HG03159 (cell line): ENCODE data around the gene RUFY3.
"Not testable (repeated sequence)": the region's sequence is repeated elsewhere in the genome, so short reads cannot be mapped to it uniquely, and the experiment has no call there.

Source experiments
- ATAC-seq: cut with Tn5 transposase; IDR thresholded peaks from one replicate; pipeline ENCODE4 v1.9.1; 2021; ENCODE audit warnings: mild to moderate bottlenecking, moderate library complexity; ENCODE audit not compliant: unreplicated experiment

RUFY3 gene

DNA sequence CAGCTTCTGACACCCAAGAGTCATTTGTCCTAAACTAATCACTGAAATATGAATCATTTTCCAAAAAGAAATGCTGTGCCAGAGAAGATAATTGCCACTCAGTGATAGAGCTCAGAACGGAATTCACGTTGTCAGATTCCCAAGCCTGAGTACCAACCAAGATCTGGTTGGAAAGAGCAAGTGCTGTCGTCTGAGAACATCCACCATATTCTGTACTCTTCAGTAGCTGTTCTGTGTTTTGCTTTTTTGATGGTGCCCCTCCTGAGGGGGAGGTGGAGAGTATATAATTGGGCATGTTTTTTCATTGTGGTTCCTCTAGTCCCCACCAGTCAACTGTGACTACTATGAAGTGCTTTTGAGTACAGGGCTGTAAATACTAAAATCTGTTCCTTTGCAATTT lies 13.2 kb downstream of the RUFY3 start:
- ATAC-seq = no peak

DNA sequence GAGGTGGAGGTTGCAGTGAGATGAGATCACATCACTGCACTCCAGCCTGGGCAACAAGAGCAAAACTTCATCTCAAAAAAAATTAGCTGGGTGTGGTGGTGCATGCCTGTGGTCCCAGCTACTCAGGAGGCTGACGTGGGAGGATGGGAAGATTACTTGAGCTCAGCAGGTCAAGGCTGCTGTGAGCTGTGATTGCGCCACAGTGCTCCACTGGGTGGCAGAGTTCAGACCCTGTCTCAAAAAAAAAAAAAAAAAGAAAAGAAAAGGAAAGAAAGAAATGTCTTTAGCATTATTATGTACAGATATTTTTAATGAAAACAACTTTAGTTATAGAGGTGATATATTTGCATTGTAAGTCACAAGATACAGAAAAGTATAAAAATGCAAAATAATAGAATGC lies 14.2 kb downstream of the RUFY3 start:
- ATAC-seq = not testable (repeated sequence)

DNA sequence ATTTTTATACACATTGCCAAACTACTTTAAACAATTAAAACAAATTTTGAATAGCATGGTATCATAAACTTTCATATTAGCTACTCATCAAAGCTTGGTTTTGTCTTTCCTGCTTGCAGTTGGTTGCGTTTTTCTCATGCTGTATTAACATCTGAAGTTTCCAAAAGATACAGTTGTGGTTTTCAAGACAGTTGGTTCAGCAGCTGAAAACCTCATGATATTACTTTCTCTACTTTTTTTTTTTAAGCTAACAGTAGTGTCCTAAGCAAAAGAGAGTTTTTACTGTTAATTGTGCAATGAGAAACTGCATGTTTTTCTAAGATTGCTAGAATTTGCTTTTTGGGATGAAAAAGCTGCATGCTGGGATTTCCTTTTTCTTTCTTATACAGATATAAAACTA lies 15.2 kb downstream of the RUFY3 start:
- ATAC-seq = no peak

DNA sequence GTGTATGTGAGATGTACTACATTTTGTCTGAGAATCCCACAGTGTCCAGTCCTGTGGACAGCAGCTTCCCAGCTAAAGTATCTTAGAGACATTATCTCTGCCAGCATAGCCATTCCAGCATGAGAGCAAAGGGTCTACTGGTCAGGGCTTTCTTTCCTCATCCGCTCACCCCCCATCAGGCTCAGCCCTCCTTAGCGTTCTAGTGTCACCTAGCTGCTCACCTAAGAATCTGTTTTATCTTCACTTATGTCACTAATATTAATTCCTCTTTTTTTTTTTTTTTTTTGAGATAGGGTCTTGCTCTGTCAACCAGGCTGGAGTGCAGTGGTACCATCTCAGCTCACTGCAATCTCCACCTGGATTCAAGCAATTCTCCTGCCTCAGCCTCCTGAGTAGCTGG lies 15.6 kb downstream of the RUFY3 start:
- ATAC-seq = no peak

DNA sequence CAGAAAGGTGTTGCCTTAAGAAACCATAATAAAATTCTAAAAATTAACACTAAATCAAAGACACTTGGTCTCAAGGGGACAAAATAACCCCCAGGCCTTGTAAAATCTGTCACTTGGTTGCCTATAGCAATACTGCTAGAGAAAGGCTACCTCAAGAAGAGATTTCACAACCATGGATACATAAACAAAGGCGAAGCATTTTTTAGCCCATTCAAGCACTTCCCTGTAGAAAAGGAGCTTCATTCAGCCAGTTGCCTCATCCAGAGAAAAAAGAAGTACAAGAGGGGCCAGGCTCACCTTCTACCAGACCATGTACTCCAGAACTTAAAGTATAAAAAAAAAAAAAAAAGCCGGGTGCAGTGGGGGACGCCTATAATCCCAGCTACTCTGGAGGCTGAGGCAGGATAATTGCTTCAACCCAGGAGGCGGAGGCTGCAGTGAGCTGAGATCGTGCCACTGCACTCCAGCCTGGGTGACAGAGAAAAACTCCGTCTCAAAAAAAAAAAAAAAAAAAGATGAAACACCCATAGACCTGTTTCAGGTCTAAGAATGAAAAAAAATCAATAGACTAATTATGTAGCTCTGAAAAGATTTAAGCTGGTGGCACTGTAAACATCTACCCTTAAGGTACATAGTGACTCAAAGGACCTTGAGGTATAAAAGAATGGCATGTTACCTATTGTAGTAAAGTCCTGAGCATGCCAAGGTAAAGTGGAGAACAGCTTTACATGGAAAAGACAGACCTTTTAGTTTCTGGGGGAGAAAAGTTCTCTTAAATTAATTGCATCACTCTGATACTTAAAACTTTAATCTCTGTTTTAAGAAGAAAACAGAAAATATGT lies 18.0 kb downstream of the RUFY3 start:
- no peak for ATAC-seq

DNA sequence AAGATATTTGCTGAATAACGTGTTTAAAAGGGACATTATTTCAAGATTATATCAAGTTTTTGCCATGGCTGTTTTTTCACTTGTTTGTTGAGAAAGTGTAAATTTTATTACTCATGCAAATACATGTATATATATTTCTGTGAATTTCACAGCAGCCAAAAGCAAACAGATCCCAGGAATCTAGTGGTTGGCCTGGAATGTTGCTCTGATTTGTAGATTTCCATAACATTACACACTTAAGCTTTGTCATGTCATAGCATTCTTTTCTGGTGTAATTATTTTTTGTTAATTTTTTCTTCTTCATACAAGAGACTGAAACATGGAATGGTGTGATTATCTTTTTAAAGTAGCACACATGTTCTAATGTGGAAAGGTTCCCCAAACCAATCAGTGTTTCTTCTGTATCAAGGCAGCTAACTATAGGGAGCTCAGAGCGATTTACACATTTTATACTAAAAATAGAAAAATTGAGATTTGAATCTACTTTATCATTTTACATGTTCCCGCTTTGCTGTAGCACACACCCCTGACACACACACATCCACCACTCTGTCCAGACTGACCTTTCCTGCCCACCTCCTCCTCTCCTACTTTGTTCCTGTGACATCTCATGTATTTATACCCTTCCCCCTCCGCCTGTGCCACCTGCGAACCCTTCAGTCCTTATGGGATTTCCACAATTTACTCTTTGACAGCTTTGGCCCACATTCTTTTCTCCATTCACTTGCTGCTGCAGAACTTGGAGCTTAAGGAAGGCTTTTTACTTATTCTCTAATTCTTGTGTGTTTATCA lies 20.3 kb downstream of the RUFY3 start:
- ATAC-seq = no peak

DNA sequence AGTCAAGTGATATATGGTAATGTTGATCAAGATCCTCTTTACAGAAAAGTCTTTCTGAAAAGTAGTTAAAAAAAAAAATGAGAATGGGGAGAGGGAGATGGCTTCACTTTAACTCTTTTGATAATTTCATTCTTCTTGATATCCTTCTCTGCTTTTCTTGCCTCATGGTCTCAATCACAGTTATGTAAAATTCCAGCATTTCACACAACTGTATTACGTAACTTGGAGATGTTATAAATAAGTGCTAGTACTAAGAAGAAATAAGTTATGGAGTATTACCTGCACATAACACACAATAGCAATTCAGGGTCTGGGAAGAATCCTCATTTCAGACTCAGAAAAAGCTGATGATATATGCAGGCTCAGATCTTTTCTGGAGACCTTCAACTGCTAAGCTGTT lies 22.0 kb downstream of the RUFY3 start:
- ATAC-seq = no peak

DNA sequence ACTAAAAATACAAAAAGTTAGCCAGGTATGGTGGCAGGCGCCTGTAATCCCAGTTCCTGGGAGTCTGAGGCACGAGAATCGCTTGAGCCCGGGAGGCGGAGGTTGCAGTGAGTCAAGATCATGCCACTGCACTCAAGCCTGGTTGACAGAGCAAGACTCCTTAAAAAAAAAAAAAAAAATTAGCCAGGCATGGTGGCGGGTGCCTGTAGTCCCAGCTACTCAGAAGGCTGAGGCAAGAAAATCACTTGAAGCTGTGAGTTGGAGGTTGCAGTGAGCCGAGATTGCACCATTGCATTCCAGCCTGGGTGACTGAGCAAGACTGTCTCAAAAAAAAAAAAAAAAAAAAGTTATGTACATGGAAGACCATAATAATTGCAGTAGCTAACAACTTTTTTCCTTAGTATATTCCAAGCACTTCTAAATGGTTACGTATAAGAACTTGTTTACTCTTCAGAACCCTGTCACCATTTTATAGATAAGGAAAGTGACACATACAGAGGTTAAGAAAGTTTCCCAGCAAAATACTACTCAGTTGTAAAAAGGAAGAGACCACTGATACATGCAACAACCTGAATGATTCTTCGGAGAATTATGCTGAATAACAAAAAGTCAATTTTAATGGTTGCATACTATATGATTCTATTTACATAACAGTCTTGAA lies 24.5 kb downstream of the RUFY3 start:
- ATAC-seq = no peak

DNA sequence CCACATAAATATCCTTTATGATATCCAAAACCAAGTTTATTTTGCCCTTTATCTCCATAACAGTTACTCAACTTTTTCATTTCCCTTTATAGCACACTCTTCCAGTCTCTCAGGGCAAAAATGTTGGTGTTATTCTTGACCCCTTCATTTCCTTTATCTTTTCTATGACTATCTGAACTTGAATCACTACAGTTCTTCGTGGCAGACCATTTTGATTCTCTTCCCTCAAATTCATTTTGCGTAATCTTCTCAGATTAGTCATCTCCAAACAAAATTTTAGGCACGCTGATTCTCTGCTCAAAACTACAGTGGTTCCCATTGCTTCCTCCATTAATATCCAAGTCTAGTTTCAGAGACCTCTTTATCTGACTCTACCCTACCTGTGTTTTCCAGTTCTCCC lies 26.1 kb downstream of the RUFY3 start:
- no peak for ATAC-seq

DNA sequence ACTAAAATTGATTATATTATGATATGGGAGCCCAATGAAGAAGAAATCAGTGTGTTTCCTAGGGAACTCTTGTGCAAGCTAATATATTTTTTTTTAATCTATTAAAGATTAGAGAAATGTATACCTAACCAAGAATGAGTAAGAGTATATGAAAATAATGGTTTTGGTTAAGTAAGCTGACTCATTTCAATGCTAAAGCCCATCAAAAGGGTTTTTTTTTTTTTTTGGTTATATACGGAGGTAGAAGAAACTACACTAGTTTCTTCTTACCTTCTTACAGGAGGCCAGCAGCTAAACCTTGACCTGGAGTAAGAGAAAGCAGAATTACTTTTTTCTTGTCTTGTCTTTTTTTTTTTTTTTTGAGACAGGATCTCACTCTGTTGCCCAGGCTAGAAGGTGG lies 27.5 kb downstream of the RUFY3 start:
- ATAC-seq = peak; percentile 80

DNA sequence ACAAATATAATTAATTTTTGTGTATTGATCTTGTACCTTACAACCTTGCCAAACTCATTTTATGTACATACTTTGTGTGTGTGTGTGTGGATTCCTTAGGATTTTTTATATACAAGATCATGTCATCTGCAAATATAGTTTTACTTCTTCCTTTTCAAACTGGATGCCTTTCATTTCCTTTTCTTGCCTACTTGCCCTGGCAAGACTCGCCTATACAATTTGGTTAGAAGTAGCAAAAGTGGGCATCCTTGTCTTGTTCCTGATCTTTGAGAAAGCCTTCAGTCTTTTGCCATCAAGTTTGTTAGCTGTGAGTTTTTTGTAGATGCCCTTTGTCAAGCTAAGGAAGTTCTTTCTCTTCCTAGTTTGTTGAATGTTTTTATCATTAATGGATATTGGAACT lies 30.5 kb downstream of the RUFY3 start:
- ATAC-seq = no peak

DNA sequence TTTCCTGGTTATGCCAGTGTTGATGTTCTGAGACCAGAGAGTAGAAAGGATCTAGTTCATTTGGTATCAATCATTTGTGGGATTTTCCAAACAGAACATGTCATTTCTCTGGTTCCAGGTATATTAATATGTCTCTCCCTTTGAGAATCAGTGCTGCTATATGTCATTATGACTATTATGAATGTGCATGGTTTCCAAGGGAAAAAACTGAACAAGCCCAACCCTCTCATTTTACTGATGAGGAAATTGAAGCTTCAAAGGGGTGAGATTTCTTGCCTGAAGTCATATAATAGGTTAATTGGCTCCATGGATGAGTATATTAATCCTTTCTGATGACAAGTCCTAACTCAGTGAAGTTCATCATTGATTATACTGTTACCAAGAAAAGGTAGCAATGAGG lies 31.9 kb downstream of the RUFY3 start:
- ATAC-seq = no peak

DNA sequence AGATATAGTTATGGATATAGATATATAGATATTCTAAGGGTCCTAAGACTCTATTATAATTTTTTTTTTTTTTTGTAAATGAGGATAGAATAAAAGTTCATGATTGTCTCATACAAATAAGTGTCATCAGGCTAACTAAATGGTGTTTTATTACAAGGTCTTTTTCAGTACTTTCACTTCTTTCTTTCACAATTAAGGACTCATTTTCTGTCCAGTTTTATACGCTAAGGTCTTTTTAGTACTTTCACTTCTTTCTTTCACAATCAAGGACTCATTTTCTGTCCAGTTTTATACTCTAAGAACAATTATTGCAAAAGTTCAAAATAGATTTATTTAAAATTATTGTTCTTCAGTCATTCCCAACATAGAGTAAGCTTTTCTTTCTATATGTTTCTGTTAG lies 32.7 kb downstream of the RUFY3 start:
- ATAC-seq = peak; percentile 73

DNA sequence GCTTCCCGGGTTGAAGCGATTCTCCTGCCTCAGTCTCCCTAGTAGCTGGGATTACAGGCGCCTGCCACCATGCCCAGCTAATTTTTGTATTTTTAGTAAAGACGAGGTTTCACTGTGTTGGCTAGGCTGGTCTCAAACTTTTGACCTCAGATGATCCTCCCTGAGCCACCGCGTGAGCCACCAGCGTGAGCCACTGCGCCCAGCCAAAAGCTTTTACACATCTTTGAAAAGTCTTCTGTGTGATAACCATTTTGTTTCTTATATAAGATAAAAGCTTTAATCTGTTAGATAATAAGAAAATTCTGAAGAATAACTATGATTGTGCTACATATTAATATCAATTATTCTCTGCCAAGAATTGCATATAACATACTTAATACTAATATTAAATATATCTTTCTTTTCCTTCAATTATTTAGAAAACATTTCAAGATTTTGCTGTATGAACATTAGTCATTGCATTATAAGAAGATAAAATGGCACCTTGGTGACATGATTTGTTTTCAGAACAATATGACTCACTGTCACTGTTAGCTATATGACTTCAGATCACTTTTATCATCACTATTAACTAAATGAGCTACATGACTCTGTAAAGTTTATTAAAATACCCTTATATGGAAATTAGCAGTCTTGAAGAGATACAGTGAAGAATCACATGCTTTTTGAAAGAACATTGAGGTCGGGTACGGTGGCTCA lies 33.4 kb downstream of the RUFY3 start:
- ATAC-seq = peak; percentile 60

DNA sequence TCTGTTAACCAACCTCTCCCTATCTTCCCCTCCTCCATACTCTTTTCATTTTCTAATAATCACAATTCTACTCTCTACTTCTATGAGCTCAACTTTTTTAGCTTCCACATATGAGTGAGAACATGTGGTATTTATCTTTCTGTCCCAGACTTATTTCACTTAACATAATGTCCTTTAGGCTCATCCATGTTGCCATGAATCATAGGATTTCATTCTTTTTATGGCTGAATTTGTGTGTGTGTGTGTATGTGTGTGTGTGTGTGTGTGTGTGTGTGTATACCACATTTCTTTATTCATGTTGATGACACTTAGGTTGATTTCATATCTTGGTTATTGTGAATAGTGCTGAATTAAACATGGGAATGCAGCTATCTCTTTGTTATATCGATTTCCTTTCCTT lies 37.4 kb downstream of the RUFY3 start:
- no peak for ATAC-seq

DNA sequence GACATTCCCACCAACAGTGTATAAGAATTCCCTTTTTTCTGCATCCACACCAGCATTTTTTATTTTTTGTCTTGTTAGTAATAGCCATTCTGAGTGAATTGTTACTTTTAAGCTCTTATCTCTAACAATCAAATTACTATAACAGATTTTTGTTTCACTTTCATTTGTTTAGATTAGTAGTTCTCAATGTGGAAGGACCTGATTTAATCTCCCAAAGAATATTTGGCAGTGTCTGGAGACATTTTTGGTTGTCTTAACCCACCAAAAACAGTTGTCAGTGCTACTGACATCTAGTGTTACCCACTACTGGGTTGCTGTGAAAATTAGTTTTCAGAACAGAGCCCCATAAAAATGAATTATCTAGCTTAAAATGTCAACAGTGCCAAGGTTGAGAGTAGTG lies 37.9 kb downstream of the RUFY3 start:
- no peak for ATAC-seq

DNA sequence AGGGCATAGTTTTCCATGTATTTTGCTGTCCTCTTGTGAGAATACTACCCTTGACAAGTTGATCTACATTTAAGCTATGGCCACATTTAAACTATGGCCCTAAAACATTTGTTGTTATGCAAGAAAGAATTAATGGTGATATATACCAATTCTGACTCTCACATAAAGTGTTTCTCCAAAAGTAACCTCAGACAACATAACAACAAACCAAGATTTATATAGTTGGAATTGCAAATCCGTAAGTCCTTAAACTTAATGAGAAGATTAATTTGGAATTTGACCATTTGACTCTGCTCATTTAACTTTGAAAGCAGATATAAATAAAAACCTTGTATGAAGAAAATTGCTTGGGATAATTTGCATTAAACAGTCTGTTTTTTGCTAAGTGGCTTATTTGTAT lies 38.9 kb downstream of the RUFY3 start:
- no peak for ATAC-seq

DNA sequence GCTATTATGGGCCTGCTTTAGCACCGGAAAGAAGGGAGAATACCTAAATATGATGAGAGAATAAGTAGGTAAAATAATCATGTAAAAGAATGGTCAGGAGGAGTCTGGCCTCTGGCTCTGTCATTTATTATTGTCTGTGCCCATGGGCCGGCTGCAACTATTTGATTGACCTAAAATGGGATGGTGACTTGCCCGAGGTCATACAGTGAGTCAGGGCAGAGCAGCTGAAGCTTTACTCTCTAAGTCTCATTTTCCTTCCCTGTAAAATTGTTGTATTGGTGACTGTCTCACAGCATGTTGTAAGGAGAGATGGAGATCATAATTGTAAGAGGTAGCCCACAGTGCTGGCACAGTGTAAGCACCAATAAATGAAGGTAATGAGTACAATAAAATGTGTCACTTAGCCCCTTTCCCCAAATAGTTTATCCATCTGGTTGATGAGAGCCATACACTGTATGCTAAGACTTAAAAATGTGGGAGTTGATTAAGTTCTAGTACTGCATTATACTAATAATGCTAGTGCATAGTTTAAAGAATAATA lies 39.6 kb downstream of the RUFY3 start:
- ATAC-seq = no peak

DNA sequence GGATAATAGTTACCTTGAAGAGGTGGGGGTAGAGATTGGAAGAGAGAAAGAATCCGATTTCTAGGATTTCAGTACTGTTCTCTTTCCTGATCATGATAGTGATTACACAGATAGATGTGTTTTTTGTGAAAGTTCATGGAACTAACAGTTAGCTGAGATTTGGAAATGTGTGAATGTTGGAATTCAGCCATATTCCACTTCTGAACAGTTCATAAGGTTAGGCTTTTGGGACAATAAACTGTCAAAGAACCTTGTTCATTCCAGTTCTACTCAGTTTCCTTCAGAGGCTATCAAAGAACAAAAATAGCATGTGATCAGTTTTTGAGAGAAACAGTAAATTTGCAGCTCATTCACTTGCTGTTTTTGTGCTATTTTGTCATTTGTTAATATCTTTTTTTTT lies 43.6 kb downstream of the RUFY3 start:
- no peak for ATAC-seq

DNA sequence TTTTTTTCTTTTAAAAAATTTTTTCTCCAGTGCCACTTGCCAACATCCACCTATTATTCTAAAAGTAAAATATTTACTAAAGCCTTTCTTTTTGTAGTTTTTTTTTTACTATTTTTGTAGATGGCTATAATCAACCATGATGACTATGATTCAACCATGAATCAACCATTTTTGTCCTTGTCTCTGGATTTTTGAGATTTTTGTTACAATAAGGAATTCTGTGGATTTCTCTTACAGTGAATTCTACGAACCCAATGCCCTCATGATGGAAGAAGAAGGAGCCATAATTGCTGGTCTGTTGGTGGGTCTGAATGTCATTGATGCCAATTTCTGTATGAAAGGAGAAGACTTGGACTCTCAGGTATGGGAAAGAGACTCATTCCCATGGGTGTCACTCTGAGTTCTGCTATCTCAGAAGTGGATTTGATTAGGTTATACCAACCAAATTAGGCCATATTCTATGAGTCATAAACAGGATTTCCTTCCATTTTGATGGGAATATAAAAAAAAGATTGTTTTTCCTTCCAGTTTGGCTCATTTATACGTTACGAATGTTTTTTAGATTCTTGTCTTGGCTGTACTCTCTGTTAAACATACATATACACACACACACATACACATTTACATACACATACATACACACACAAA lies 46.7 kb downstream of the RUFY3 start:
- ATAC-seq = no peak
